Prostate gland (tissue), 2 donors: ENCODE results near the gene CFAP100. TPM values are rescaled to one million over a fixed set of nuclear protein-coding genes. Genes with fewer than 3 reads are reported as not detected.

Experiments used
- DNase-seq: peaks from one replicate; pipeline ENCODE4 v3.0.0-alpha.2; 2019; ENCODE audit warnings: low spot score
- H3K27ac ChIP-seq, 2 donors: fragments of 200-600 bp; sonication (generic); 2 replicates each; pipeline ENCODE4 v1.5.1; 2017 to 2019
- H3K27me3 ChIP-seq: fragments of 200-600 bp; sonication (generic); replicated peaks from 2 replicates; pipeline ENCODE4 v1.5.1; 2019; ENCODE audit not compliant: insufficient read depth
- H3K36me3 ChIP-seq, 2 donors: fragments of 200-600 bp; sonication (generic); 1 replicate in 1 of 2; 2 replicates in 1 of 2; pipeline versions ENCODE4 v1.5.1 to v1.8.1; 2017 to 2019
- H3K4me1 ChIP-seq: fragments of 200-600 bp; sonication (generic); replicated peaks from 2 replicates; pipeline ENCODE4 v1.5.1; 2019
- H3K4me3 ChIP-seq, 2 donors: fragments of 200-600 bp; sonication (generic); 2 replicates each; pipeline ENCODE4 v1.5.1; 2017 to 2019
- H3K9me3 ChIP-seq: fragments of 200-600 bp; sonication (generic); 2 replicates; pipeline ENCODE4 v1.5.1; 2017
- CTCF ChIP-seq, 4 experiments: fragments of 200-600 bp in 2 of 4; fragments of 450-650 bp in 2 of 4; sonication (generic) in 2 of 4; IDR thresholded peaks; 1 replicate in 3 of 4; 2 replicates in 1 of 4; pipeline ENCODE4 v1.5.1; 2016 to 2019; ENCODE audit warnings: antibody characterized with exemption in 4 of 4, mild to moderate bottlenecking in 2 of 4, moderate library complexity in 2 of 4
- POLR2A ChIP-seq: fragments of 450-650 bp; IDR thresholded peaks from one replicate; pipeline ENCODE4 v1.6.1; 2016; ENCODE audit warnings: antibody characterized with exemption, mild to moderate bottlenecking
- POLR2AphosphoS5 ChIP-seq: sonication (generic); formaldehyde crosslinking; IDR thresholded peaks from one replicate; pipeline ENCODE4 v1.6.1; 2017; ENCODE audit warnings: antibody characterized with exemption
- WGBS: methylation state at CpG from one replicate; pipeline ENCODE4 v1.1.5; 2018; 5-methylcytosine and 5-hydroxymethylcytosine counted together
- intact Hi-C: fragments of 100-400 bp; cut with DNase I; formaldehyde crosslinking; loops from one replicate; pipeline ENCODE4 v1.14.2; 2022
- total RNA-seq, 2 donors: library from RNA; depleted of rRNA; stranded (reverse); fragments of >200 nt; gene quantifications; one replicate each; pipeline ENCODE4 v1.1.0, GENCODE V29; 2016

The CFAP100 gene
- total RNA-seq, 2 donors from 2014 or later: 2.3 TPM; not detected in 1

GRCh38 chr3:126367316-126367805 is 27.3 kb upstream of the CFAP100 start:
- Histone ChIP-seq H3K36me3 (no peaks in the 10 kb centered on the region), H3K4me3 (no peak overlapping the region), H3K27me3 (no peaks in the 10 kb centered on the region), H3K27ac (no peak overlapping the region), H3K4me1 (no peaks in the 10 kb centered on the region), H3K9me3 (no peaks in the 10 kb centered on the region)
- intact Hi-C loops: no loop called here
- DNase-seq: no peak
- TF ChIP-seq POLR2AphosphoS5 (no peak), POLR2A (no peak), CTCF (IDR thresholded peaks at IDR 0.05) (no peak)
- 94% methylated on average over 6 of the region's 6 CpGs for WGBS

- WGBS: 91% methylated on average over 2 of the region's 2 CpGs
- no peak for DNase-seq
- Histone ChIP-seq H3K27ac (no peak overlapping the region), H3K9me3 (no peaks in the 10 kb centered on the region), H3K4me1 (no peaks in the 10 kb centered on the region), H3K36me3 (no peaks in the 10 kb centered on the region), H3K27me3 (no peaks in the 10 kb centered on the region), H3K4me3 (no peak overlapping the region)
- TF ChIP-seq POLR2A (no peak), CTCF (IDR thresholded peaks at IDR 0.05) (no peak), POLR2AphosphoS5 (no peak)
- intact Hi-C loops: no loop called here
These were observed 25.2 kb upstream of the CFAP100 start for GRCh38 chr3:126369490-126369889.

GRCh38 chr3:126370055-126370454 is 24.7 kb upstream of the CFAP100 start:
- no peaks in the 10 kb centered on the region for H3K36me3 ChIP-seq
- H3K4me1 ChIP-seq: no peaks in the 10 kb centered on the region
- no peak overlapping the region for H3K4me3 ChIP-seq
- TF ChIP-seq CTCF (IDR thresholded peaks at IDR 0.05): no peak
- TF ChIP-seq POLR2AphosphoS5: no peak
- no peak for TF ChIP-seq POLR2A
- intact Hi-C loops: no loop called here
- no peaks in the 10 kb centered on the region for H3K27me3 ChIP-seq
- H3K9me3 ChIP-seq: no peaks in the 10 kb centered on the region
- 62% methylated on average over 4 of the region's 4 CpGs for WGBS
- H3K27ac ChIP-seq: no peak overlapping the region
- DNase-seq: no peak

- WGBS: 92% methylated on average over 7 of the region's 7 CpGs
- Histone ChIP-seq H3K9me3 (no peaks in the 10 kb centered on the region), H3K4me3 (no peak overlapping the region), H3K27me3 (no peaks in the 10 kb centered on the region), H3K27ac (no peak overlapping the region), H3K36me3 (no peaks in the 10 kb centered on the region), H3K4me1 (no peaks in the 10 kb centered on the region)
- no peak for DNase-seq
- TF ChIP-seq POLR2A: no peak
- no peak for TF ChIP-seq CTCF (IDR thresholded peaks at IDR 0.05)
- TF ChIP-seq POLR2AphosphoS5: no peak
- intact Hi-C loops: no loop called here
These were observed 24.1 kb upstream of the CFAP100 start for GRCh38 chr3:126370606-126371005.

GRCh38 chr3:126371096-126371705 is 23.5 kb upstream of the CFAP100 start:
- DNase-seq: no peak

More at GRCh38 chr3:126371096-126371705, 23.5 kb upstream of the CFAP100 start:
- Histone ChIP-seq H3K27ac (no peak overlapping the region), H3K9me3 (no peaks in the 10 kb centered on the region), H3K4me1 (no peaks in the 10 kb centered on the region), H3K27me3 (no peaks in the 10 kb centered on the region), H3K4me3 (no peak overlapping the region), H3K36me3 (no peaks in the 10 kb centered on the region)
- TF ChIP-seq POLR2AphosphoS5 (no peak), POLR2A (no peak), CTCF (IDR thresholded peaks at IDR 0.05) (no peak)
- 92% methylated on average over 20 of the region's 22 CpGs for WGBS
- intact Hi-C loops: no loop called here
